T-helper 2 cell treated with Interferon-gamma antibody and Interleukin-4, amounts not matched to agents 5 μg/mL and 100 μg/mL, for 36 hours (primary cell): Measurements from ENCODE around the gene SPAG6.

ENCODE experiments used
- DNase-seq: peaks from one replicate; pipeline ENCODE4 v3.0.0; 2021; ENCODE audit warnings: low spot score
- H3K27ac Mint-ChIP-seq: one replicate; pipeline ENCODE4 v1.8.0; 2021; ENCODE audit warnings: mild to moderate bottlenecking, mixed read lengths
- H3K27me3 Mint-ChIP-seq: one replicate; pipeline ENCODE4 v1.8.0; 2021; ENCODE audit warnings: low read depth, mixed read lengths
- H3K36me3 Mint-ChIP-seq: one replicate; pipeline ENCODE4 v1.8.0; 2021; ENCODE audit warnings: low read depth, mixed read lengths
- H3K4me1 Mint-ChIP-seq: one replicate; pipeline ENCODE4 v1.8.0; 2021; ENCODE audit warnings: low read depth, mixed read lengths
- H3K4me3 Mint-ChIP-seq: one replicate; pipeline ENCODE4 v1.8.0; 2022; ENCODE audit warnings: mild to moderate bottlenecking, moderate library complexity, mixed read lengths
- H3K9me3 Mint-ChIP-seq: one replicate; pipeline ENCODE4 v1.8.0; 2021; ENCODE audit warnings: mixed read lengths

The SPAG6 gene

GRCh38 chr10:22447068-22447467 lies 101.8 kb downstream of the SPAG6 start:
- Mint-ChIP-seq H3K27me3 (peaks cover 18% of the 10 kb centered on the region), H3K36me3 (no peaks in the 10 kb centered on the region), H3K27ac (no peak overlapping the region), H3K4me3 (no peak overlapping the region), H3K4me1 (no peaks in the 10 kb centered on the region), H3K9me3 (no peaks in the 10 kb centered on the region)
- DNase-seq = no peak

- Mint-ChIP-seq H3K9me3 (no peaks in the 10 kb centered on the region), H3K4me1 (peaks cover 6% of the 10 kb centered on the region), H3K27me3 (peaks cover 4% of the 10 kb centered on the region), H3K4me3 (no peak overlapping the region), H3K27ac (no peak overlapping the region), H3K36me3 (no peaks in the 10 kb centered on the region)
- no peak for DNase-seq
Measured at GRCh38 chr10:22451346-22451745, 106.0 kb downstream of the SPAG6 start.

GRCh38 chr10:22453320-22453719 lies 108.0 kb downstream of the SPAG6 start:
- H3K9me3 Mint-ChIP-seq = no peaks in the 10 kb centered on the region
- H3K4me1 Mint-ChIP-seq = peaks cover 6% of the 10 kb centered on the region
- H3K27me3 Mint-ChIP-seq = peaks cover under 1% of the 10 kb centered on the region
- no peak overlapping the region for H3K4me3 Mint-ChIP-seq
- no peaks in the 10 kb centered on the region for H3K36me3 Mint-ChIP-seq
- DNase-seq = no peak
- no peak overlapping the region for H3K27ac Mint-ChIP-seq

- no peaks in the 10 kb centered on the region for H3K27me3 Mint-ChIP-seq
- no peaks in the 10 kb centered on the region for H3K9me3 Mint-ChIP-seq
- no peak overlapping the region for H3K4me3 Mint-ChIP-seq
- no peak overlapping the region for H3K27ac Mint-ChIP-seq
- H3K36me3 Mint-ChIP-seq = no peaks in the 10 kb centered on the region
- peaks cover 6% of the 10 kb centered on the region for H3K4me1 Mint-ChIP-seq
- DNase-seq = no peak
Measured at GRCh38 chr10:22453948-22454591, 108.8 kb downstream of the SPAG6 start.

- Mint-ChIP-seq H3K27me3 (no peaks in the 10 kb centered on the region), H3K4me3 (no peak overlapping the region), H3K9me3 (no peaks in the 10 kb centered on the region), H3K4me1 (peaks cover 6% of the 10 kb centered on the region), H3K36me3 (no peaks in the 10 kb centered on the region), H3K27ac (no peak overlapping the region)
- no peak for DNase-seq
Measured at GRCh38 chr10:22454634-22455033, 109.3 kb downstream of the SPAG6 start.

- no peaks in the 10 kb centered on the region for H3K36me3 Mint-ChIP-seq
- no peak overlapping the region for H3K27ac Mint-ChIP-seq
- no peak for DNase-seq
- peaks cover 6% of the 10 kb centered on the region for H3K4me1 Mint-ChIP-seq
- H3K4me3 Mint-ChIP-seq = no peak overlapping the region
- H3K9me3 Mint-ChIP-seq = no peaks in the 10 kb centered on the region
- no peaks in the 10 kb centered on the region for H3K27me3 Mint-ChIP-seq
Measured at GRCh38 chr10:22455068-22455857, 110.0 kb downstream of the SPAG6 start.

GRCh38 chr10:22456486-22456885 lies 111.2 kb downstream of the SPAG6 start:
- Mint-ChIP-seq H3K36me3 (no peaks in the 10 kb centered on the region), H3K4me3 (no peak overlapping the region), H3K27me3 (no peaks in the 10 kb centered on the region), H3K4me1 (peaks cover 6% of the 10 kb centered on the region), H3K9me3 (no peaks in the 10 kb centered on the region), H3K27ac (peak overlapping the region; percentile 31)
- DNase-seq = no peak

- DNase-seq = no peak
- Mint-ChIP-seq H3K27me3 (no peaks in the 10 kb centered on the region), H3K4me1 (peaks cover 6% of the 10 kb centered on the region), H3K9me3 (no peaks in the 10 kb centered on the region), H3K27ac (no peak overlapping the region), H3K4me3 (no peak overlapping the region), H3K36me3 (no peaks in the 10 kb centered on the region)
Measured at GRCh38 chr10:22458272-22459038, 113.2 kb downstream of the SPAG6 start.

GRCh38 chr10:22459496-22459895 lies 114.2 kb downstream of the SPAG6 start:
- Mint-ChIP-seq H3K36me3 (no peaks in the 10 kb centered on the region), H3K9me3 (no peaks in the 10 kb centered on the region), H3K27me3 (no peaks in the 10 kb centered on the region), H3K4me3 (no peak overlapping the region), H3K27ac (no peak overlapping the region), H3K4me1 (peaks cover 8% of the 10 kb centered on the region)
- no peak for DNase-seq

GRCh38 chr10:22460101-22460500 lies 114.8 kb downstream of the SPAG6 start:
- peaks cover 4% of the 10 kb centered on the region for H3K4me1 Mint-ChIP-seq
- no peak for DNase-seq
- no peaks in the 10 kb centered on the region for H3K36me3 Mint-ChIP-seq
- H3K9me3 Mint-ChIP-seq = no peaks in the 10 kb centered on the region
- H3K27me3 Mint-ChIP-seq = no peaks in the 10 kb centered on the region
- no peak overlapping the region for H3K4me3 Mint-ChIP-seq
- no peak overlapping the region for H3K27ac Mint-ChIP-seq

GRCh38 chr10:22460531-22461403 lies 115.5 kb downstream of the SPAG6 start:
- H3K4me3 Mint-ChIP-seq = no peak overlapping the region
- no peaks in the 10 kb centered on the region for H3K9me3 Mint-ChIP-seq
- DNase-seq = no peak
- no peaks in the 10 kb centered on the region for H3K27me3 Mint-ChIP-seq
- no peak overlapping the region for H3K27ac Mint-ChIP-seq
- H3K36me3 Mint-ChIP-seq = no peaks in the 10 kb centered on the region
- H3K4me1 Mint-ChIP-seq = peaks cover 2% of the 10 kb centered on the region

GRCh38 chr10:22461891-22462290 lies 116.6 kb downstream of the SPAG6 start:
- H3K36me3 Mint-ChIP-seq = no peaks in the 10 kb centered on the region
- no peaks in the 10 kb centered on the region for H3K27me3 Mint-ChIP-seq
- DNase-seq = no peak
- H3K4me1 Mint-ChIP-seq = peaks cover 2% of the 10 kb centered on the region
- no peaks in the 10 kb centered on the region for H3K9me3 Mint-ChIP-seq
- H3K4me3 Mint-ChIP-seq = no peak overlapping the region
- H3K27ac Mint-ChIP-seq = no peak overlapping the region

GRCh38 chr10:22463255-22463654 lies 118.0 kb downstream of the SPAG6 start:
- DNase-seq = no peak
- Mint-ChIP-seq H3K4me1 (peaks cover 2% of the 10 kb centered on the region), H3K4me3 (no peak overlapping the region), H3K27me3 (no peaks in the 10 kb centered on the region), H3K36me3 (no peaks in the 10 kb centered on the region), H3K27ac (no peak overlapping the region), H3K9me3 (no peaks in the 10 kb centered on the region)
